Upper lobe of left lung (tissue), 6 donors: Measurements from ENCODE around the gene CDRT4. TPM values are rescaled to one million over a fixed set of nuclear protein-coding genes. Genes with fewer than 3 reads are reported as not detected.
A peak's percentile ranks its signal among the peaks of the same experiment; 100 is the strongest.

Experiments
- ATAC-seq, 2 donors: fragments of 200-7000 bp; cut with Tn5 transposase; one replicate each; pipeline ENCODE4 v1.9.1; 2022; ENCODE audit warnings: mild to moderate bottlenecking in 2 of 2, moderate library complexity in 2 of 2; ENCODE audit not compliant: low FRiP score in 2 of 2
- DNase-seq, 2 donors: peaks; one replicate each; pipeline ENCODE4 v3.0.0-alpha.2; 2019 to 2020
- H3K27ac ChIP-seq, 4 donors: fragments of 200-600 bp; sonication (generic); one replicate each; pipeline ENCODE4 v1.5.1; 2016 to 2019
- H3K27me3 ChIP-seq, 4 donors: fragments of 200-600 bp; sonication (generic); one replicate each; pipeline ENCODE4 v1.5.1; 2017 to 2019
- H3K36me3 ChIP-seq, 4 donors: fragments of 200-600 bp; sonication (generic); one replicate each; pipeline ENCODE4 v1.5.1; 2016 to 2019
- H3K4me1 ChIP-seq, 4 donors: fragments of 200-600 bp; sonication (generic); one replicate each; pipeline ENCODE4 v1.5.1; 2018 to 2019
- H3K4me3 ChIP-seq, 4 donors: fragments of 200-600 bp; sonication (generic); one replicate each; pipeline ENCODE4 v1.5.1; 2017 to 2019; ENCODE audit warnings: mild to moderate bottlenecking in 2 of 4, moderate library complexity in 1 of 4
- H3K9me3 ChIP-seq, 4 donors: fragments of 200-600 bp; sonication (generic); one replicate each; pipeline ENCODE4 v1.5.1; 2018 to 2019
- EP300 ChIP-seq, 4 donors: sonication (generic); formaldehyde crosslinking; IDR thresholded peaks; one replicate each; pipeline ENCODE4 v1.5.1; 2017; ENCODE audit warnings: antibody characterized with exemption in 4 of 4, control low read depth in 2 of 4
- POLR2A ChIP-seq, 4 donors: fragments of 450-650 bp; IDR thresholded peaks; one replicate each; pipeline ENCODE4 v1.5.1; 2016 to 2017; ENCODE audit warnings: antibody characterized with exemption in 4 of 4, mild to moderate bottlenecking in 2 of 4
- POLR2AphosphoS5 ChIP-seq, 2 donors: sonication (generic); formaldehyde crosslinking; IDR thresholded peaks; one replicate each; pipeline ENCODE4 v1.5.1; 2017; ENCODE audit warnings: antibody characterized with exemption in 2 of 2
- WGBS, 2 donors: methylation state at CpG; one replicate each; pipeline ENCODE4 v1.1.5; 2017 to 2018; 5-methylcytosine and 5-hydroxymethylcytosine counted together
- total RNA-seq, 6 donors: library from RNA; depleted of rRNA in 4 of 6; stranded (reverse); fragments of >200 nt in 4 of 6; gene quantifications; one replicate each; pipeline versions ENCODE4 v1.1.0 to v1.2.1, GENCODE V29; 2016 to 2021
- TF ChIP-seq, protein P1 (sequence below), 6 experiments: fragments of 450-650 bp in 4 of 6; fragments of 200-600 bp in 2 of 6; sonication (generic) in 2 of 6; IDR thresholded peaks; one replicate each; pipeline ENCODE4 v1.5.1; 2016 to 2019; ENCODE audit warnings: antibody characterized with exemption in 6 of 6
- donor health status: DM: no; HTN: no; CAD: no; lungs with moderate emphysema.
- donor health status: DM: no; HTN: yes; CAD: no; lungs with severe emphysema.

The CDRT4 gene
- total RNA-seq, 6 donors from 2014 or later = 4.7 to 38.8 (median 5.8) TPM; not detected in 1

DNA sequence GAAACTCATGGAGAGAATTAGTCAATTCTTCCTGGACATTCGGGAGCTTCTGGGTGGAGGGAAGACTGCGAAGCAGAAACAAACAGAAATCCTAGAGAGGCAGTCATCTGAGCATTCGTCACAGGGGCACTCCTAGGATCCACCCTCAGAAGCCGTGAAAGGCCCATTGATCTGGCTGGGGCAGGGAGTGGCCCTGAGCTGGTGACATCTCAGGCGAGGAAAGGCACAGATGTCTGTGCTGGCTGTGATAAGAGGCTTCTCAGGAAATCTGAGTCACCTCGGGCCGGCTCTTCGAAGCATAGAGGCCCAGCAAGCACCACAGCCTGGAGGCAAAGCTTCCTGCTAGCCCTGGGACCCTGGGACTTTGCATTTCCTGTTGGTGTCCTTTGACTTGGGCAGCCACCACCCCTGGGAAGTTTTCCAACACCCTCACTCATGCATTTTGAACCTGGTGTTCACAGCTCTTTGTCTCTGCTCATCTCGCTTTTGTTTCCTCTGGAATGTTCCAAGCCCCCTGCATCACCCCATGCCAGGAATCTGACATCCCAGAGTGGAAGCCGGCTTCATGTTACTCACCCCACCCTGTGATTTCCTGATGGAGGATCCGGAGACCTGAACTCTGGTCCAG is 23.3 kb upstream of the CDRT4 start:
- Histone ChIP-seq H3K27ac (peak overlapping the region; percentile 50 to 86 (median 68)), H3K36me3 (peaks cover 0 to 4% (median 0%) of the 10 kb centered on the region in 4 donors), H3K27me3 (no peaks in the 10 kb centered on the region), H3K9me3 (no peaks in the 10 kb centered on the region), H3K4me1 (peaks cover 0 to 16% (median 7%) of the 10 kb centered on the region in 4 donors), H3K4me3 (no peak overlapping the region)
- TF ChIP-seq EP300 (IDR thresholded peaks at IDR 0.05) (peak in 3 of 4 donors; percentile 15 to 81 (median 63)), POLR2AphosphoS5 (IDR thresholded peaks at IDR 0.05) (peak; percentile 68 to 75), POLR2A (IDR thresholded peaks at IDR 0.05) (no peak)
- TF ChIP-seq, protein P1, sequence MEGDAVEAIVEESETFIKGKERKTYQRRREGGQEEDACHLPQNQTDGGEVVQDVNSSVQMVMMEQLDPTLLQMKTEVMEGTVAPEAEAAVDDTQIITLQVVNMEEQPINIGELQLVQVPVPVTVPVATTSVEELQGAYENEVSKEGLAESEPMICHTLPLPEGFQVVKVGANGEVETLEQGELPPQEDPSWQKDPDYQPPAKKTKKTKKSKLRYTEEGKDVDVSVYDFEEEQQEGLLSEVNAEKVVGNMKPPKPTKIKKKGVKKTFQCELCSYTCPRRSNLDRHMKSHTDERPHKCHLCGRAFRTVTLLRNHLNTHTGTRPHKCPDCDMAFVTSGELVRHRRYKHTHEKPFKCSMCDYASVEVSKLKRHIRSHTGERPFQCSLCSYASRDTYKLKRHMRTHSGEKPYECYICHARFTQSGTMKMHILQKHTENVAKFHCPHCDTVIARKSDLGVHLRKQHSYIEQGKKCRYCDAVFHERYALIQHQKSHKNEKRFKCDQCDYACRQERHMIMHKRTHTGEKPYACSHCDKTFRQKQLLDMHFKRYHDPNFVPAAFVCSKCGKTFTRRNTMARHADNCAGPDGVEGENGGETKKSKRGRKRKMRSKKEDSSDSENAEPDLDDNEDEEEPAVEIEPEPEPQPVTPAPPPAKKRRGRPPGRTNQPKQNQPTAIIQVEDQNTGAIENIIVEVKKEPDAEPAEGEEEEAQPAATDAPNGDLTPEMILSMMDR (IDR thresholded peaks at IDR 0.05) = no peak
- peak in 1 of 2 donors; percentile 64 for DNase-seq
- WGBS, 2 donors = 45 to 51% methylated on average over 7 to 11 of the region's 11 CpGs
- peak; percentile 79 to 95 for ATAC-seq

DNA sequence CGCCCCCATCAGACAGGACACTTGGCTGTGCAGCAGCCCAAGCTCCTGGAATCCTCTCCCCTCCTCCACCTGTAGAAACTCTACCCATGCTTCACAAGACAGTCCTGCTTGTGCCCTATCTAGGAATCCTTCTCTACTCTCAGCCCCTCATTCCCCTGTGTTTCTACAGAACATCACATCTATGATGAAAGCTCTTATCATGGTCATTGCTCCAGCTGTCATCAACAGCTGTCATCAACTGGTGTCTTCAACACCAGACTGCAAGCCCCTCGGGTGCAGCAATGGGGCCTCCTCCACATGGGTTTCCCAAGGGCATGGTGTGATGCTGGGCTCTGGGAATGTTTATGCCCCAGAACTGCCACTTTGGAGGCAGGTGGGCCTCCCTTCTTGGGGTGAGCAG is 21.1 kb upstream of the CDRT4 start:
- Histone ChIP-seq H3K27me3 (no peaks in the 10 kb centered on the region), H3K9me3 (no peaks in the 10 kb centered on the region), H3K4me1 (peaks cover 0 to 16% (median 7%) of the 10 kb centered on the region in 4 donors), H3K27ac (no peak overlapping the region), H3K4me3 (no peak overlapping the region), H3K36me3 (peaks cover 0 to 4% (median 0%) of the 10 kb centered on the region in 4 donors)
- ATAC-seq = no peak
- WGBS, 2 donors = 89 to 92% methylated on average over 2 of the region's 2 CpGs
- no peak for TF ChIP-seq POLR2AphosphoS5 (IDR thresholded peaks at IDR 0.05)
- TF ChIP-seq EP300 (IDR thresholded peaks at IDR 0.05) = no peak
- TF ChIP-seq, protein P1 (IDR thresholded peaks at IDR 0.05) = no peak
- no peak for TF ChIP-seq POLR2A (IDR thresholded peaks at IDR 0.05)
- no peak for DNase-seq

DNA sequence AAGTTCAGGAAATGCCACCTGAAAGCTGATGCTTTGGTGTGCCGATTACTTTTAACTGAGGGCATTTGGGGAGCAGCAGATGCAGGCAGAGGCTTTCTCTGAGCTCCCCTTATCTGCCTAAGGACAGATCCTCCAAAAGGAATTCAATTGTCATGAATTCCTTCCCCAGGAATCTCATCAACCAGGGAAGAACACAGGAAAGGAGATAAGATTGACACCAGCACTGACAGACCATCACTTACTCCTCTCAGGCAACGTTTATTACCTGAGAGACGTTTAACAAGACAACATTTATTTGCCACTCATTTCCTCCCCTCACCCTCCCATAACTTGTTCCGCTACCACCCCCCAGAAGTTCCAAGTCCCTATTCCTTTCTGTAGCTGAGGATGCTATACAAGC is 17.6 kb upstream of the CDRT4 start:
- no peak for DNase-seq
- H3K27me3 ChIP-seq = no peaks in the 10 kb centered on the region
- H3K27ac ChIP-seq = no peak overlapping the region
- TF ChIP-seq POLR2AphosphoS5 (IDR thresholded peaks at IDR 0.05) = no peak
- TF ChIP-seq EP300 (IDR thresholded peaks at IDR 0.05) = no peak
- TF ChIP-seq, protein P1 (IDR thresholded peaks at IDR 0.05) = no peak
- TF ChIP-seq POLR2A (IDR thresholded peaks at IDR 0.05) = no peak
- WGBS, 2 donors = 59 to 66% methylated on average over 4 of the region's 4 CpGs
- no peak for ATAC-seq
- H3K4me1 ChIP-seq = peaks cover 0 to under 1% (median 0%) of the 10 kb centered on the region in 4 donors
- peaks cover 0 to 4% (median 0%) of the 10 kb centered on the region in 4 donors for H3K36me3 ChIP-seq
- no peak overlapping the region for H3K4me3 ChIP-seq
- H3K9me3 ChIP-seq = no peaks in the 10 kb centered on the region

DNA sequence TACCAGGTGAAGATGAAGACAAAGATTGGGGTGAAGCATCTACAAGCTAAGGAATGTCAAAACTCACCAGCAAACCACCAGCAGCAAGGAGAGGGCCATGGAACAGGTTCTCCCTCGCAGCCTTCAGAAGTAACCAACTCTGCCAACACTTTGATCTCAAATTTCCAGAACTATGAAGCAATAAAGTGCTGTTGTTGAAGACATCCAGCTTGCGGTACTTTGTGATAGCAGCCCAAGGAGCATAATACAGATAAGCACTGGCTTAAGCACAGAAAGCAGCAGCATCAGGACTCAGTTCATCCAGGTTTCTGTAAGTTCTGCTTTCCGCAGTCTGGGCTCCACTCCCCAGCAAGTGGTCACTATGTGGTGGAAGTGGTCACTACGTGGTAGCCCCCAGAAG is 16.0 kb upstream of the CDRT4 start:
- H3K27me3 ChIP-seq = no peaks in the 10 kb centered on the region
- H3K36me3 ChIP-seq = peaks cover 0 to 4% (median 0%) of the 10 kb centered on the region in 4 donors
- peak in 1 of 2 donors; percentile 17 for ATAC-seq
- H3K4me3 ChIP-seq = no peak overlapping the region
- H3K9me3 ChIP-seq = no peaks in the 10 kb centered on the region
- WGBS, 2 donors = 65 to 76% methylated on average over 2 to 4 of the region's 4 CpGs
- TF ChIP-seq EP300 (IDR thresholded peaks at IDR 0.05) = no peak
- no peak for TF ChIP-seq POLR2AphosphoS5 (IDR thresholded peaks at IDR 0.05)
- no peak for TF ChIP-seq POLR2A (IDR thresholded peaks at IDR 0.05)
- TF ChIP-seq, protein P1 (IDR thresholded peaks at IDR 0.05) = no peak
- DNase-seq = no peak
- H3K27ac ChIP-seq = peak overlapping the region in 1 of 4 donors; percentile 43
- H3K4me1 ChIP-seq = peaks cover 0 to 7% (median 2%) of the 10 kb centered on the region in 4 donors

DNA sequence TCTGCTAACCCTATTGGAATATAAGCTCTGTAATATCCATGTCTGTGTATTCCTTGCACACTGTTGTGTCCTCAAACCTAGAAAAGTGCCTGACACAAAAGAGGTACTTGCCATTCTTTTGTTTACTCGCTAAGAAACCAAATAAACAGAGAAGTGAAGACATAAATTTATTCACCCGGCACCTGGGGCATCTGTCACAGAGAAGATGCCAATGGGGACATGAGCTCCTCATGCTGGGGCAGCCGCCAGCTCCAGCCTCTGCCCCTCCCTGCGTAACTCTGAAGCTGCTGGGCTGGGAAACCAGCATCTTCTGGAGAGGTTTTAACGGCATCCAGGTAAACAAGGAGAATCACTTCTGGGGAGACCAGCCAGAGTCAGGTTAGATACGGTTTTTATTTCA is 15.1 kb upstream of the CDRT4 start:
- no peak for ATAC-seq
- H3K36me3 ChIP-seq = peaks cover 0 to 1% (median 0%) of the 10 kb centered on the region in 4 donors
- DNase-seq = no peak

More for the DNA sequence above, 15.1 kb upstream of the CDRT4 start:
- Histone ChIP-seq H3K4me3 (no peak overlapping the region), H3K4me1 (peaks cover 0 to 7% (median 2%) of the 10 kb centered on the region in 4 donors), H3K9me3 (no peaks in the 10 kb centered on the region), H3K27me3 (no peaks in the 10 kb centered on the region), H3K27ac (no peak overlapping the region)
- WGBS, 2 donors = 79 to 83% methylated on average over 6 of the region's 6 CpGs
- no peak for TF ChIP-seq POLR2AphosphoS5 (IDR thresholded peaks at IDR 0.05)
- TF ChIP-seq, protein P1 (IDR thresholded peaks at IDR 0.05) = no peak
- no peak for TF ChIP-seq POLR2A (IDR thresholded peaks at IDR 0.05)
- TF ChIP-seq EP300 (IDR thresholded peaks at IDR 0.05) = no peak
